Umbilical cord (tissue), 2 donors: ENCODE data around the gene CELF5. TPM values are rescaled to one million over a fixed set of nuclear protein-coding genes. Genes with fewer than 3 reads are reported as not detected.
A peak's percentile ranks its signal among the peaks of the same experiment; 100 is the strongest.

Source experiments
- DNase-seq: peaks from one replicate; pipeline ENCODE4 v3.0.0-alpha.2; 2015; ENCODE audit warnings: low spot score
- total RNA-seq: library from RNA; depleted of rRNA; stranded (reverse); fragments of >200 nt; gene quantifications from one replicate; pipeline ENCODE4 v1.2.3, GENCODE V29; 2014; ENCODE audit warnings: low replicate concordance; ENCODE audit not compliant: insufficient read depth

CELF5 gene
- 1.7 TPM for total RNA-seq

DNA sequence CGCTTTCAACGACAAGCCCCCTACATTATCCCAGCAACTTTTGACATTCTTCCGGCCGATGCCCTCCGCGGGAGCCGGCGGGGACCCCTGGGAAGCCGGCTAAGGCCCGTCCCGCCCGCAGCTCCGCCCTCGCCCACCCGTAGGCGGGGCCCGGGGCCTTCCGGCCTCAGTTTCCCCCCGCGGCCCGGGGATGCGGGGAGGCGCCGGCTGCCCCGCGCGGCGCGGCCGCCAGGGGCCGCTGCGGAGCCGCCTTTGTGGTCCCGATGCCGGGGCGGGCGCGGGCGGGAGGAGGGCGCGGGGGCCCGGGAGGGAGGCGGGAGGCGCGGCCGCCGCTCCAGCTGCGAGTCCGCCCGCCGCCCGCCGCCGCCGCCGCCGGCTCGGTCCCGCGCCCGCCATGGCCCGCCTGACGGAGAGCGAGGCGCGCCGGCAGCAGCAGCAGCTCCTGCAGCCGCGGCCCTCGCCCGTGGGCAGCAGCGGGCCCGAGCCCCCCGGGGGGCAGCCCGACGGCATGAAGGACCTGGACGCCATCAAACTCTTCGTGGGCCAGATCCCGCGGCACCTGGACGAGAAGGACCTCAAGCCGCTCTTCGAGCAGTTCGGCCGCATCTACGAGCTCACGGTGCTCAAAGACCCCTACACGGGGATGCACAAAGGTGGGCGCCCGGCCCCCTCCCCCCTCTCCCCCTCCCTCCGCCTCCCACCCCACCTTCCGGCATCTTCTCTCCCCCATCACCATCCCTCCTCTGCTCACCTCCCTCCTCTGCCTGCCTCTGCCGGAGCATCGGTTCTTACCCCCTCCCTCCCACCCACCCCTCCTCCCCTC, at the start of gene CELF5:
CELF5 (plus strand) TSS at position 316 of the 823 bp plus-strand sequence; CDS start at position 395, 79 bp downstream.
- peak; percentile 24 for DNase-seq

DNA sequence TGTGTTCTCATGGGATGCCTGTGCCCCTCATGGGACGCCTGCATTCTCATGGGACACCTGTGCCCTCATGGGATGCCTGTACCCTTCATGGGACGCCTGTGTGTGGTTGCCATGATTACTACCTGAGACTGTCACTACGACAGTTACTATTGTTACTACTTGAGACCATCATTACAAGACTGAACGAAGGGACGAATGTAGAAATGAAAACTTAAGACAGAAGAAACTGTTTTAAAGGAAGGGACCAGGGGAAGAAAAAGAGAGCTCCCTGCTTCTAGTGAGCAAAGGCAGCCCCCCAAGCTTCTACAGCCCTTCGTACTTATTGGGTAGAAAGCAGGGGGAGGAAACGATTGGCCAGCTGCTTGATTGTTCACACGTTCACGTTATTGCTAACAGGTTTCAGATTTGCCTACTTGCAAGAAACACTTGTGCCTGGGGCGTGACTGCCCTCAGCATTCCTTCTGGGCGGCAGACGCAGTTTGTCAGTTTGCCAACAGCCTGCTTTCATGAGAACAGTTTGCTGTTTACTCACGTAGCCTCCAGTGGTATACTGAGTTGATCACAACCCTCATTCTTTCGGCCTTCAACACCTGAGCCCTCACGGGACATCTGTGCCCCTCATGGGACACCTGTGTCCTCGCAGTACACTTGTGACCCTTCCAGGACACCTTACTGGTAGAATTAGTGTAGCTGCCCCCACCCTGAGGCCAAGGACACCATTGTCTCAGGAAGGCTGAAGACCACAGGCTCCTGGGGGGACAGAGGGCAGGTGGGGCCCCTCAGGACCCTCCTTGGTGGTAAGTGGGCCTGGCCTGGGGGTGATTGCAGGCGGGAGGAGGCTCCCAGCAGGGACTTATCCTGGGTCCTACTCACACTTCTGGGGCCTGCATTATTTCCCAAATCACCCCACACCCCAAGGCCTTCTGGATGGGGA, 48.4 kb upstream of the CELF5 start:
- DNase-seq, result peak; percentile 37

DNA sequence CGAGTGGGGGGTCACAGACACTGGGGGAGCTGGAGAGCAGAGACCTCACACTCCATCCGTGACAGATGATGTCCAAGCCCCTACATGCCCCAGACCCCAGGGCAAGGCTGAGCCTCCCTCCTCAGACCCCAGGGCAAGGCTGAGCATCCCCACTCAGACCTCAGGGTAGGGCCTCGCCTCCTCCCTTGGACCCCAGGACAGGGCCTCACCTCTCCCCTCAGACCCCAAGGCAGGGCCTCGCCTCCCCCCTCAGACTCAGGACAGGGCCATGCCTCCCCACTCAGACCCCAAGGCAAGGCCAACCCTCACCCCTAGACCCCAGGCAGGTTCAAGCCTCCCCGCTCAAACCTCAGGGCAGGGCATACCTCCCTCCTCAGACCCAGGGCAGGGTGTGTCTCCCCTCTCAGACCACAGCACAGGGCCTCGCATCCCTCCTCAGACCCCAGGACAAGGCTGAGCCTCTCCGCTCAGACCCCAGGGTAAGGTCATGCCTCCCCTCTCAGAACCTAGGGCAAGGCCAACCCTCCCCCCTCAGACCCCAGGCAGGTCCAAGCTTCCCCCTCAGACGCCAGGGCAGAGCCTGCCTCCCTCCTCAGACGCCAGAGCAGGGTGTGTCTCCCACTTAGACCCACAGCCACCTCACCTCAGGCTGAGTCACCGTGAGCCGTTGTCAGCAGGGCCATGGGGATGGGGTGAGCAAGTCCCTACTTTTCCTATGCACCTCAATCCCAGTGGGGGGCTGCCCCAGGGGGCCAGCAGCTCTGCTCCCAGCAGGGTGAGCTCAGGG, 47.6 kb upstream of the CELF5 start:
- peak; percentile 23 for DNase-seq

DNA sequence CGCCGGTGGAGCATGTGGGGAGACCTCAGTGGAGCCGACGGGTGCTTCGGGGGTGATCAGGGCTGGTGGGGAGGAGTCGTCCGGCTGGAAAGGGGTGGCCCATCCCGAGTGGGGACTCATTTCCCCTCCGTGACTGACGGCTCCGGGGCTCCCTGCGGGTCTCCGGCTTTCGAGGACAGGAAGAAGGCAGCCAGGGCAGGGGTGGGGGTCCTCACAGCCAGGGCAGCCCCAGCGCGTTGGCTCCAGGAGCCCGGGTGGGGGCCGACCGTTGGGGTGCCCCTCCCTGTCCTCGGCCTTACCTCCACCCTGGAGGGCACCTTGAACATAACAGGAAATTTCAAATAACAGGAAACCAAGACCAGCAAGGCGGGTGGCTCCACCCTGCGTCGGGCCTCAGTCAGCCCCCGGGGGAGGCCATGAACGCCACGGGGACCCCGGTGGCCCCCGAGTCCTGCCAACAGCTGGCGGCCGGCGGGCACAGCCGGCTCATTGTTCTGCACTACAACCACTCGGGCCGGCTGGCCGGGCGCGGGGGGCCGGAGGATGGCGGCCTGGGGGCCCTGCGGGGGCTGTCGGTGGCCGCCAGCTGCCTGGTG, 46.0 kb upstream of the CELF5 start, which contains the start of gene S1PR4:
S1PR4 (plus strand) TSS at position 393 of the 596 bp plus-strand sequence; CDS start at position 417, 24 bp downstream.
- no peak for DNase-seq

- DNase-seq, result no peak
Measured at GRCh38 chr19:3178973-3179738, 45.3 kb upstream of the CELF5 start.

GRCh38 chr19:3179739-3180293, 44.6 kb upstream of the CELF5 start:
- no peak for DNase-seq

GRCh38 chr19:3183721-3184641, 40.5 kb upstream of the CELF5 start:
- no peak for DNase-seq

DNA sequence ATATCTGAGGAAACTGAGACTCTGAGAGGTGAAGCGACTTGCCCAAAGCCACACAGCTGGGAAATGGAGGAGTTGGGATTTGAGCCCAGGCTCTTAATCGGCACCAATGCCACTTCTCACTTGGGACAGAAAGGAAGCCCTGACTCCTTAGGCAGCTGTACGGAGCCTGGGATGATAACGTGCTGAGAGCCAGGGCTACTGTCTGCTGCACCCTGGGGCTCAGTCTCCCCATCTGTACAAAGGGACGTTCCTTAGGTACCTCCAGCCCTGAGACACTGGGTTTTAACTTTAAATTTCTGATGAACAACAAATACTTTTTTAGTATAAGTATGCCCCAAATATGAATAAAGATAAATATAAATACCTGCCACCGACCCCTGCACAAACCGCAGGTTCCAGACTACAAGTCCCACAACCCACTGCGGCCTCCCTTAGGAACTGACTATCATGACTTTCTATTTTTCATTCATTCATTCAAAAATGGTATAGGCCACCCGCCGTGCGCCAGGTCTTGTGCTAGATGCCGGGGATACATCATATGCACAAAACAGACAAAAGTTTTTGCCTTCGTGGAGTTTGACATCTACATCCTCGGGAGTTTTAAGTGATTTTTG, 39.5 kb upstream of the CELF5 start:
- DNase-seq, result no peak

GRCh38 chr19:3185461-3186159, 38.9 kb upstream of the CELF5 start, which contains the start of gene NCLN:
TSS of gene NCLN (plus strand) at chr19:3185930. CDS start at chr19:3186031, 101 bp downstream.
- peak; percentile 99 for DNase-seq

- no peak for DNase-seq
Measured at GRCh38 chr19:3186160-3186688, 38.2 kb upstream of the CELF5 start.

DNA sequence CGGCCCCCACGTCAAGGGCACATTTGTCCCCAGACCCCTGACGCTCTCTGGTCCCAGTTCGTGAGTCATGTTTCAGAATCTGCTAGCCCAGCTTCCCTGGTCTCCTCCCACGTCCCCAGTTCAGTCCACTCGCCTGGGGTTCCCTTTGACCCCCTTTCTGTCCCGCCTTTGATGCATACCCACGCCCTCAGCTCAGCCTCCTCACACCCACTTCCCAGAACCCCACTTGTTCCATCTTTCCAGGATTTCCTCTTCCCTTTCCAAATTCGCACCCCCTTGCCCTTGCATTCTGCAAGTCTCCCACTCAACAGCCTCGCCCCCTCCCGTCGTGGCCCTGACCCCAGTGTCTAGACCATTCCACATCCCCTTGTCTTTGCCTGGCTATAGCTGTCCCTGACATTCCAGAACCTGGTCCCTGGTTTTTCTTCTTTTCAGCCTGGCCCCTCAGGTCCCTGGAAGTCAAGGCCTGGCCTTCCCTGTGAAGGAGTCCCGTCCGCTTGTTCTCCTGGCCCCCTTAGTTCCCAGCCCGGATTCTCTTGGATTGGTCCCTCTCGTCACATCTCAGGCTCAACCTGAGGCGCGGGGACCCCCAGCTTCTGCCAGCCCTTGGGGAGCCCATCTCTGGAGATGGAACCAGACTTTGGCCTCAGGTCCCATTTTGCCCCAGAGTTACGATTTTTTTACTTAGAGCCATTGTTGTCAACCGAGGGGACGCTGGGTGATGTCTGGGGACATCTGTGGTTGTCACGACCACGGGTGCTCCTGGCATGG, 37.4 kb upstream of the CELF5 start:
- DNase-seq, result no peak

- DNase-seq, result no peak
Measured at GRCh38 chr19:3187662-3188511, 36.6 kb upstream of the CELF5 start.

GRCh38 chr19:3188627-3189596, 35.5 kb upstream of the CELF5 start:
- no peak for DNase-seq

- no peak for DNase-seq
Measured at GRCh38 chr19:3189702-3190469, 34.6 kb upstream of the CELF5 start.
